ENCODE data around the gene ERBB4.

ERBB4 gene

DNA sequence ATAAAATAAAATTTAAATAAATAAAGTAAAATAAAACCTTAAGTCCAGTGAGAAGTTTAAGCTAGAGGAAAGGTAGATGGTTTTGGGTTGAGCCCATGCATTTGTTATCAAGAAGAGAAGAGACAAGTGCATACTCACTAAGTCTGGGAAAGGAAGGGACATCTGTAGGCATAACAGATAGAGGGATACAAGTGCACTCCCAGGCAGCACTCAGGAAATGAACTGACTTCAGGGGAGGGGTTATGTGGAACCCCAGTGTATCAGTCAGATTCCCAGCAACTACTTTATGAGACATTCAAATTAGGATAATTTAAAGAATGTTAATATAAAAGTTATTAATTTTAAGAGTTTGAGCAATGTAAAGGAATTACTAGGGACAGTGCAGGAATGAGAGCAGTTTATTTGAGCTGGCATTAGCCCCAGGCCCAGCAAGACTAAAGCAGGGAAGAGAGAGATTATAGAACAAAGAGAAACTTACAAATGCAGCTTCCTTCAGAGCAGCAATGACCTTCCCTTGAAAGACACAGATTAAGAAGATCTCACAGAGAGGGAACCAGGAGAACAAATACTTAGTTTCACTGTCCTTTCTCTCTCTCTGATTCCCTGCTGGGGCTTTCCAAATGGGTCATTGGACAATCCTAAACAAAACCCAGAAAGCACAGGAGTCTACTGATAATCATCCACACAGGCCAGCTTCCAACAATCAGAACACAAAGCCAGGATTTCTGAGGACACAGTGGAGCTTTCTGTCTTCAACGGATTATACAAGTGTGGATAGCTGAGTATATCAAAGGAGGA is 109.7 kb downstream of the ERBB4 start:
- DNase-seq: peak in 20 of 58 donors; percentile 4 to 73 (median 18)

DNA sequence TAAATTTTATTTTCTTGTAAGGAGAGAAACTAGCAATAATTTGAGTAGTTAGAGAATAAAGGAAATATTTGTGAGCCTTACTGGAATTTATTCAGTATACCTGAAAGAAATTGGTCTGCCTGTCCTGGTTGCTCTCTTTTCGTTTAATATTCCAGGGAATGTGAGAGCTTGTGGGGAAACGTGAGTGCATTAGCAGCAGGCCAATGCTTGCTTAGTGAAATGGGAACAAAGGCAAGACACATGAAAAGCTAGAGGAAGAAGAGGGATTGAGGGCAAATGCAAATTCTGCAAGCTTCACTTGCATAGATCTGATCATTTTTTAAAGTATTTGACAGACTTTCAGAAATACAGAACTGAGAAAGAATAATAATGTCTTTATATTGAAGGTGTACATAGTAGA is 111.0 kb downstream of the ERBB4 start:
- peak in 1 of 58 donors; percentile 7 for DNase-seq

DNA sequence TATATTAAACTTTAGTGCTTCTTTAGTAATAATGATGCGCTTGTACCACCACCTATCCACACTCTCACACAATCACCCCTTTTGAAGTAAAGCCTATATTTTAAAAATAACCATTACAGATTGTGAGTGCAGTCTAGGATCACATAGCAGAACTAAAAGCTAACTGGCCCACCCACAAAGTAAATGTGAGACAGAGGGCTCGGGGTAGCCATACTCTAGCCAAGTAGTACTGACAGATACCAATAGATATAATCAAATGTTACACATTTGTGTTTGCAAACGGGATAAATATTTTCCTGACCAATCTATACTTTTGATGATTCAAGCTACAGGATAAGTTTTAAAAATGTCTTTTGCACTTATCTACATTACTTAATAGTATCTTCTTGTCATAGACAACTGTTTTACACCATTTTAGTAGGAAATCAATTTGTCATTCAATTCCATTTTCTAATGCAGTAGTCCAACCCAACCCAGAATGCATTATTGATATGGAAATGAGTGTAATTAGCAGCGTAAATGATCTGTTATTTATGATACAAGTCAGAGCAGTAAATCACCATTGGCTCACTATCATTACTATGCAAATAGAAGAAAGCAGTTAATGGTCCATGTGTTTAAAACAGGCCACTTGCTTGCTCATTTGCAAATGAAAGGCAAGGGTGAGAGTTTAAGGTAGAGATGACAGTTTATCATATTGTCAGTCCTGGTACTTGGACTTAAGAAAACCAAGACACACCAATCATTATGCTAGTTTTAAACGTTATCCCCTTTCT is 111.8 kb downstream of the ERBB4 start:
- DNase-seq: no peak

DNA sequence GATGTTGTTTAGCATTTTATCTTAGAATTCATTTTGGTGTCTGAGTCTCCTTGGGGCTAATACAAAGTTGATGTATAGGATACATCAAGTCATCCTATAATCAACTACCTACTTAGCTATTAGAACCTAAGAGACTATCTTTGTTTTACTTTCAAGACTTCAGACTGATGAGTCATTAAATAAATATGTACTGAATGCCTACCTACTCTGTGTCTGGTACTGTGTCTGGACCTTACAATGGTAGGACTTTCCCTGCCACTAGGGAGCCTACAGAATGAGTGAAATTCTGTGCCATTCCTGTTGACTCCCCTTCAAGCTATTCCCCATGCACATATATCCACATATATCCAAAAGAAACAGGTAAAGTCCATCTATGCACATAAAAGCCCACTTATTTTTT is 114.5 kb downstream of the ERBB4 start:
- no peak for DNase-seq

DNA sequence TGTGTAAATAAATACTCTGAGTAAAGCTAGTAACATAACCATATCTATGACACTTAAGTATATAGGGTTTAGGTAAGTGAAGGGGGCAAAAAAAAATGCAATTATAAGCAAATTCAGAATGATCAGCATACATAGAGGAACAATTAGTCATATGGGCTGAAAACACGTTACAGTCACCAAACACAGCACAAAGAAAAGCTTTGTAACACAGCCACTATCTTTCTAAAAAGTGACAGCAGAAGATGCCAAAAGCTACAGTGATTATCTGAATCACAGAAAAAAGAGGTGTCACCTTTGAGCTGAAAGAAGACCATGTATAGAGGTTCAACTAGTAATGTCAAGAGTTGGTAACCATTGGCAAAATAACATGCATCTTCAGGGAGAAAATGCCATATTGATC is 115.5 kb downstream of the ERBB4 start:
- peak in 1 of 58 donors; percentile 14 for DNase-seq

DNA sequence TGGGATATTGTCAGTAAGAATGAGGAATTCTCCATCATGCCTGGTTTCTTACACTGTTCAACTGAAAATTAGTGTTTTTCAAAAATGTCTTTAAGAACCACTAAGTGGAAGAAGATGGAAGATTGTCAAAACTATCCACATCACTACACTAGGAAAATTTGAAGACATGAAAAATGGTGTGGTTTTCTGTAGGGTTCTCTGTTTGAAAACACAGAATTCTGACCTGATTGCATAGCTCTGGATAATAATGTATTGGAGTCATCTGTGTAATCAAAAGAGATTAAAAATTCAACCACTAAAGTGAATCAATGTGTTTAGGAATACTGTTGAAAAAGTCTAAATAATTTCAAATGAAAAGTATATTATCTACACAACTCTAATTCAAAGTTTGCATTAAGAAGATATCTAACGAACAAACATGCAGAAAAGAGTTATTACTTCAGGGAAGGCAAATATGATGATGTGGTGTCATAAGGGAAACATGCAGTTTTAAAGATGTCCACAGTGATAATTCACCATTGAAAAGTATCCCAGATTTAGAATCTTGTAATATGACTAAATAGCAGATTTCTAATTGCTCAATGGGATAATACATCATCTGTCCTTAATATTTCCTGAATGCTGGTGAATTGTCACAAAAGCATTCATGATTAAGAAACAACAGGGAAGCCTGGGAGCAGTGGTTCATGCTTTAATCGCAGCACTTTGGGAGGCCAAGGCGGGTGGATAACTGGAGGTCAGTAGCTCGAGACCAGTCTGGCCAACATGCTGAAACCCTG is 116.9 kb downstream of the ERBB4 start:
- no peak for DNase-seq

DNA sequence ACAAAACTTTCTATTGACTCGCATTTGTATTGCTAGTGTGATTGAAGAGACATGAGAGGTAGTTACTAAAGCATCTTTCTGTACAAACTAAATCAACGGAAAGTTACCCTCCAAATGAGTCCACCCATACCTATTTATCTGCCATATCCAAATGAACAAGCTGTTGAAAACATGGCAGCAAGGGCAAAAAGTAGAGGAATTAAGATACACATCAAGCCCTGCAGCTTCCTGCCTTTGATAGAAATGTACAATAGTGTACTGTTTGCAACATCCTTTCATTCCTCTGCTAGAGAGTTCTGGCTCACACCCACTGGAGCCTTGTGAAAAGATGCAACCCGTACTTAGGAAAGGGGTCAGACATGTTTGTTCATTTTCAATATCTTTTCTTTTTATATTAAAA is 122.5 kb downstream of the ERBB4 start:
- DNase-seq: peak in 15 of 58 donors; percentile 3 to 59 (median 16)

DNA sequence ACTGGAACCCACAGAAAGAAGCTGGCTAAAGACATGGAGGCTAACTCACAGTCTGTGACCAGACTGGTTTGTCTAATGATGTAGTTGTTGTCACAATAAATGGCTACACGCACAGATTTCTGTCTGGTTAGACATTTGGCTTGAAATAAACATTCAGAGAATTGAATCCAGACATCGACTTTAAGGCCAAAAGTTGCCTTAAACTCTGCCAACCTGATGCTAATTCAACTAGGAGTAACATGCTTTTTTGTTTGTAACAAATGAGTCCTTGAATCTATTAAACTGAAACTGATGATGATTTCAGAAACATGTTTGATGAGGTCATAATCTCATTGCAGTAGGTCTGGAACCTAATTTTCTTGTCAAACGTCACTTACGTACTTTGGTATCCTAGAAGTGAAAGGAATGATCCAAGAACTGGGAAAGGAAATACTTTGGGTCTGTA is 123.8 kb downstream of the ERBB4 start:
- peak in 1 of 58 donors; percentile 53 for DNase-seq

DNA sequence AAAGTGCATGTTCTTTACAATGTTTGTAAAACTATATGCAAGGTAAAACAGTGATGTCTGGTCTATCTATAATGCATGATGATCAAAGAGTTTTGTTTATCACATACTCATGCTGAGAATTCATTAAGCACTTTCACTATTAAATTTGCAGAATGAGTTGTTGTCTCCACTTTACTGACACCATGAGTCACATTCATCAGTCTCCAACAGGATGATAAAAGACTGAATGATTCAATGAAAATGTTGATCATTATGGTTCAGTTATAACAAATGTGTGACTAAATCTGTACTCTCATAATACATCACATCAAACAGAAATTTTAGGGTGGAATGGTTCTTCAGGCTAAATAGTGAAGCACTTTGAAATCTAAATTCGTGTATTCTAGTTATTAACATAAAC is 129.0 kb downstream of the ERBB4 start:
- DNase-seq: no peak

DNA sequence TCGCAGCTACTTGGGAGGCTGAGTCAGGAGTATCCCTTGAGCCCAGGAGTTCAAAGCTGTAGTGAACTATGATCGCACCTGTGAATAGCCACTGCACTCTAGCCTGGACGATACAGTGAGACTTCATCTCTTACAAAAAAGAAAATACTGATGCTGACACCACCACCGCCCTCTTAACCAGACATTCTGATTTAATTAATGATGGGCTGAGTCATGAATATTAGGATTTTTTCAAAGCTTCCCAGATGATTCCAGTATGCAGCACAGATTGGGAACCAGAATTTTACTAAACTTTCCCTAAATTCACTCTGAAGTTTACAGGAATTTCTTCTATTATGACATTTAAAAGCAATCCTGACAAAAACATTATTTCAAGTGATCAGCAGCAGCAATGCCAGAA is 130.1 kb downstream of the ERBB4 start:
- DNase-seq: no peak

DNA sequence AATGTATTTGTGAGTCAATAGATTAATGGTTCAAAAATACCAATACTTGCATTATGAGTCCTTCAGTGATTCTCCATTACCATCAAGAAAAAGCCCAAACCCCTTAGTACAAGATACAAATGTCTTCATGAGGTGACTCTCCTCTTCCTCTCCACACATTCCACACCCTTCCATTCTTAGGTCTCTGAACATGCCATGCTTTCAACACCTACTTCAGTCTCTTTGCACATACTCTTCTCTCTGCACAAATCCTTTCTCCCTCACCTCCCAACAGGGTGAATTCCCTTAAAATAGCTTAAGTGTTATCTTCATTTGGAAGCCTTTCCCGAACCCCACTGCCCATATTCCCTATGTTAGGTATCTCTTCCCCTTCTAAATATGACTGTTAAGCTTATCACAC is 131.9 kb downstream of the ERBB4 start:
- DNase-seq: no peak

DNA sequence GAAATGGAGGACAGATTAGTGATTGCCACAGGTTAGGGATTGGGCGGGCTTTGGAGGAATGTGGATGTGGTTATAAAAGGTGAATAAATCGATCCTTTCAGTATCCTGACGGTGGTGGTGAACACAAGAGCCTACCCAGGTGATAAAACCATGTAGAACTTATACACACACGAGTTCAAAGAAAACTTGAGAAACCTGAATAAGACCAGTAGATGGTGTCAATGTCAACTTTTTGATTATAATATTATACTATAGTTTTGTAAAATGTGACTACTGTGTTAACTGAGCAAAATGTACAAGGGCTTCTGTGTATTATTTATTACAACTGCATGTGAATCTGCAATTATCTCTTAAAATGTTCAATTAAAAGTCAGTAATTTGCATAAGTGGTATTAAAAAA is 136.3 kb downstream of the ERBB4 start:
- no peak for DNase-seq

DNA sequence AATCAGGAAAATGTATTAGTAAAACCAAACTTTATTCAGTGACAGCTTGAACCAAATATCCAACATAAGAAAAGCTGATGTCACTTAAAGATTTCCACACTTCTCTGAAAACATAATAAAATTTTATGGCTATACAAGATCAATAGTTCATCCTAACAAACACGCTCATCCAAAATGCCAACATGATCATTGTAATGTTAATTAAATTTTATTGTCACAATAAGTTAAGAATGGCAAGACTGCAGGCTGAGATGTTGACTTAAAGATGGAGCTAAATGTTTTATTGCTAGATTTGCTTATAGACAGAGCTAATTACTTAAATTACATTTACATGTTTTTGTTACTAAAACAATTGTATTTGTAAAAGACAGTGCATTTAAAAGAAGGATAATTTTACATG is 140.3 kb downstream of the ERBB4 start:
- DNase-seq: no peak

DNA sequence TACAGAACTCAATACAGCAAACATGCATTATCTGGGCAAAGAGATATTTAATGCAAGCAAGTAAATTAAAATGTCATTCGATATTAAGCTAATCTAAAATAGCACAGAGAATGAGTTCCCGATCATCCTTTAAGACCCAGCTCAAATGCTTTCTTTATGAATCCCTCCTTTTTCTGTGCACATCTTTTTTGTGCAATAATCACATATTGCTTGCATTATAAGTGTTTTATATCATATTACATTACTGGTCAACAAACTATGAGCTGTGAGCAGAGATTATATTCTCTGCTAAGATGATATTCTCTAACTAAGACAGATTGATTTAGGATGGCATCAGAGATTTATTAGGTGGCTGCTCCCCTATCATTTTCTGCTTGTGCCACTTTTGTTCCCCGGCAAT is 146.1 kb downstream of the ERBB4 start:
- DNase-seq: no peak

DNA sequence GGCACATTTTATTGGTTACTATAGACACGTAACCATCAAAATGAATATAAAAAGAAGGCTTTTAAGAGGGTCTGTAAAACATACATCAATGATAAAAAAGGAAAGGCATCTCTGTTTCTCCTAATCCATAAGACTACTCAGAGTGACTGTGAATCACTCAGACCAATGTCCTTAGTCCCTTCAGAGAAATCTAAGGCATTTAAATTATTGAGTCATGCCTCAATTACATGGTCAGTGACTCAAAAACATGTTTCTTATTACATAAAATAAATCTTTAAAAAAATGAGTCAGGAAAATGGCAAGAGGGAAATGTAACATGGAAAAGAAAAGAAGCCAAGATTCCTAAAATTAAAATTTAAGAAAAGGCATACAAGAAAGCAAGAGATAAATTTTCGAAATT is 146.6 kb downstream of the ERBB4 start:
- no peak for DNase-seq

DNA sequence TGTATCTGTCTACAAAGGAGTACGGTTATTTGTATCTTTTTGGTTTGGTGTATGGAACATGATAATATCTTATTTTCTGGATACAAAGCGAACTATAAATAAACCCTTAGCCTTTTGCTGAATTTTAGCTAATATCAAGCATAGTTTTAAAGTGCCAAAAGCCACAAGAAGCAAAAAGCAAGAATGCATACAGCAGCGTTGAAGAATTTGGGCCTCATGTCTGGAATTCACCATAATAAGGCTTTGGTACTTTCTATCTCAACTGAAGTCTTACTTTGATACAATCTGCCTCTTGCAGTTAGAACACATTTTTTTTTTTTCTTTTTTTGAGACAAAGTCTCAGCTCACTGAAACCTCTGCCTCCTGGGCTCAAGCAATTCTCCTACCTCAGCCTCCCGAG is 151.5 kb downstream of the ERBB4 start:
- no peak for DNase-seq

DNA sequence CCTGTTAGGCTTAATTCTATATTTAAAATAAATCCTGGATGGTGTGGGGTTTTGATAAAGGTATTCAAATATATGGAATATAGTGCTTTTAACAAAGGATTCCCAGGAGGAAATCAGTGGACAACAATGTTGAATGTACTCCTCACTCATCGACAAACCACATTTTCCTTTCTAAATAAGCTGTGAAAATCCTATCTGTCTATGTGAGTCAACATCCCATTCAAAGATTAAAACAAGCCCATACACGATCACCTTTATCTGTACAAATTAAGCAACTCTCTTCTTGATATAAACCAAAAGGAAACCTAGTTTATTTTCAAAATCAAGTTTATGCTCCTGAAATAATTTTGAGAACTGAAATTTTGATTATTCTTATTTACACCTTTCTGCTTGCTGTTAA is 153.4 kb downstream of the ERBB4 start:
- no peak for DNase-seq

DNA sequence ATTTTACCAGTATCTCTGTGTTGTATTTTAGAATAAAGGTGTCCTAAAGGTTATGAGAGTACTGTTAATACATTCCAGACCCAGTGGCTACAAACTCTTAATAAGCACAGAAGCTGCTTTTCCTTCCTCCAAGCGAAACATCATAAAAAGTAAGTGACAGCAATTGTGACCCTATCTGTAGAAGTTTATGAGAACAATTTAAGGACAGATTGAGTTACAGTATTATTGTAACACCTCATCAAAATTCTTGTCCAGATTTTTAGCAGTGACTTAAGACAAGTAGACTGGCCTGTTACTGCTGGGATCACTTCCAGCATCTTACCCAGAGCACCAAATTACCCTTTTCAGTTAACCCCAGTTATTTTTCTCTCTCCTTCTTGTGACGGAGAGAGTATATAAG is 154.6 kb downstream of the ERBB4 start:
- DNase-seq: no peak

DNA sequence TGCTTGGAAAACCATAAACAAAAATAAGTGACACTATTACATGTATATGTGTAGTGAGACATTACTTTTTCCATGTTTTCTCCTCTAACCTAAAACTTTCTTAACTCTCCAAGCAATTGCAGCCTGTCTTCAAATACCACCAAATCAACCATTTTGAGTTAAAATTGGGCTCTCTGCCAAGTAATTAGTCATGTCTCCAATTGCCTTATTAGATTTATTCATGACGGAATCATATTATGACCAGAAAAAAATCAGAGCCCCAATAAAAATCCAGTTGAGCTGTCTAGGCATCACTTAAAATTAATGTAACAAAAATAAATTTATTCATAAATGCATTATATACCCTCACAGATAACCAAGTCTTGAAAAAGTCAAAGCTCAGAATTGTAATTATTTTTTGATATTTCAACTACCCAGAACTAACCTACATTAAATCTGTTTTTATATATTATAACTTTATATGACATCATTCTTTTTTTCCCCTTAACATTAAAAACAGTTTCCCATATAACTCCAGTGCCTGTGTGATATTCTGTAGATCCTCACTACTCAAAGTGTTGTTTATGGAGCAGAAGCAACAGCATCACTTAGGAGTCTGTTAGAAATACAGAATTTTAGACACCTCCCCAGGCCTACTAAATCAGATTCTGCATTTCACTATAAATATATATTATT is 157.0 kb downstream of the ERBB4 start:
- no peak for DNase-seq

DNA sequence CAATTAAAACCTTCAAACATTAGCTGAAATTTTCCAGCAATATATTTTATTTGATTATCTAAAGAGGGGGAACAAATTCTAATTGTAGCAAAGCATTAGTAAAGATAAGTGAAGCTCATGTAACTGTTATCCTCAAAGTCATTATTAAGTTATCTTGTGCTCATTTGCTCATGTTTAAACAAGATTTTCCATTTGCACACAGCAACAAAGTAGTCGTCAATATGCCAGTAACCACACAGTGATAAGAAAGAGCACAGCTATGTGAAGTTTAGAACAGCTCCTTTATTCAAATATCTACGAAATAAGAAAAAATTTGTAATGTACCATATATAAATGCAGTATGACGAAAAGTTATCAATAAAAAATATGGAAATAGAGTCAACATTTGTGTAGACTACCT is 159.5 kb downstream of the ERBB4 start:
- DNase-seq: no peak

DNA sequence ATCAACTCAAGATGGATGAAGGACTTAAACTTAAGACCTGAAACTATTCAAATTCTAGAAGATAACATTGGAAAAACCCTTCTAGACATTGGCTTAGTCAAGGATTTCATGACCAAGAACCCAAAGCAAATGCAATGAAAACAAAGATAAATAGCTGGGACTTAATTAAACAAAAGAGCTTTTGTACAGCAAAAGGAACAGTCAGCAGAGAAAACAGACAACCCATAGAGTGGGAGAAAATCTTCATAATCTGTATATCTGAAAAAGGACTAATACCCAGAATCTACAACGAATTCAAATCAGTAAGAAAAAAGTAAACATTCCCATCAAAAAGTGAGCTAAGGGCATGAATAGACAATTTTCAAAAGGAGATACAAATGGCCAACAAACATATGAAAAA is 171.2 kb downstream of the ERBB4 start:
- DNase-seq: no peak

Data from anterior cingulate cortex (tissue), 58 donors.